A673 (cell line): ENCODE measurements around the gene SLC26A6.

ENCODE experiments used
- EZH2 ChIP-seq: fragments of 200-600 bp; sonication (generic); IDR thresholded peaks from 2 replicates; pipeline ENCODE4 v1.6.1; 2017; ENCODE audit warnings: borderline replicate concordance, low read depth, mild to moderate bottlenecking, mixed read lengths, antibody characterized with exemption, low read length; ENCODE audit not compliant: poor library complexity, severe bottlenecking
- TF ChIP-seq, protein P1 (sequence below): fragments of 300-800, 200-600 bp; sonication (generic); conservative IDR thresholded peaks from 2 replicates; pipeline ENCODE4 v1.5.1; 2017; ENCODE audit warnings: low read depth, mild to moderate bottlenecking, antibody characterized with exemption, low read length, moderate library complexity, mixed read lengths

DNA sequence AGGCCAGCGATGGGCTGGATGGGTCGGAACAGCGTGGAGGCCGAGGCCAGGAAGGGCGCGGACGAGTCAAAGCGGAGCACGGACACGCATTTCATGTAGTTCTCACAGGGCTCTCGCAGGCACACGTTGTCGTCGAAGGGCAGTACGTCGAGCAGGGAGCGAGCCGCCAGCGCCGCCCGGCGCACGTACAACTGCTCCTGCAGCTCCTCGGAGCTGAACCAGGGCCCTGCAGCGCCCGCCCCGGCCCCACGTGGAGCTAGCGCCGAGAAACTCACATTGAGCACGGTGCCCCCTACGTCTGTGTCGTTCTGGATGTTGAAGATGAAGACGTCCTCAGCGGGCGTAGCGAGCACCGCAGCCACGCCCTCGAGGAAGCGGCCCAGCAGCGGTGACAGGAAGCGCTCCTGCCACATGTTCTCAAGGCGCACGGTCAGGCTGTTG, 21.6 kb upstream of the SLC26A6 start:
- TF ChIP-seq, protein P1, sequence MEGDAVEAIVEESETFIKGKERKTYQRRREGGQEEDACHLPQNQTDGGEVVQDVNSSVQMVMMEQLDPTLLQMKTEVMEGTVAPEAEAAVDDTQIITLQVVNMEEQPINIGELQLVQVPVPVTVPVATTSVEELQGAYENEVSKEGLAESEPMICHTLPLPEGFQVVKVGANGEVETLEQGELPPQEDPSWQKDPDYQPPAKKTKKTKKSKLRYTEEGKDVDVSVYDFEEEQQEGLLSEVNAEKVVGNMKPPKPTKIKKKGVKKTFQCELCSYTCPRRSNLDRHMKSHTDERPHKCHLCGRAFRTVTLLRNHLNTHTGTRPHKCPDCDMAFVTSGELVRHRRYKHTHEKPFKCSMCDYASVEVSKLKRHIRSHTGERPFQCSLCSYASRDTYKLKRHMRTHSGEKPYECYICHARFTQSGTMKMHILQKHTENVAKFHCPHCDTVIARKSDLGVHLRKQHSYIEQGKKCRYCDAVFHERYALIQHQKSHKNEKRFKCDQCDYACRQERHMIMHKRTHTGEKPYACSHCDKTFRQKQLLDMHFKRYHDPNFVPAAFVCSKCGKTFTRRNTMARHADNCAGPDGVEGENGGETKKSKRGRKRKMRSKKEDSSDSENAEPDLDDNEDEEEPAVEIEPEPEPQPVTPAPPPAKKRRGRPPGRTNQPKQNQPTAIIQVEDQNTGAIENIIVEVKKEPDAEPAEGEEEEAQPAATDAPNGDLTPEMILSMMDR: no peak
- TF ChIP-seq EZH2: no peak
